ENCODE measurements around the gene AIDA. TPM values are rescaled to one million over a fixed set of nuclear protein-coding genes. Genes with fewer than 3 reads are reported as not detected.

Gene AIDA
- total RNA-seq, 2 donors from 2014 or later: 30.5 to 42.5 TPM

DNA sequence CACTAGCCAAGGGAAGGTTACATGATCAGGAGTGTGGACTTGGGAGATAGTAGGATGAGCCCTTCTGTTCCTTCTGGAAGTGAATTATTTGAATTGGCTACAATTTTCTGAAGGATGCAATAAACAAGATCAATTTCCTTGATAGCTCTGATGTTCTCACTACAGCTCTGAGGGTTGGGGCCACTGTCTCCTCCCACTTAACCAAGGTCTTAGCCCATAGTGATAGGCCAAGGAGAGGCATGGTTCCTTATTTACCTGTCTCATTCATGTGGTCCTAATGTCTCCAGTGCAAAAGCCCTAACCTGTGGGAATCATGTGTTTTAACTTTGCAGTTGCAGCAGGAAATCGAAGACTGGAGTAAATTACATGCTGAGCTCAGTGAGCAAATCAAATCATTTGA, 59.6 kb downstream of the AIDA start:
- peak overlapping the region; percentile 64 for H3K4me3 Mint-ChIP-seq
- peaks cover 52% of the 10 kb centered on the region for H3K36me3 Mint-ChIP-seq
- H3K27ac Mint-ChIP-seq: peak overlapping the region; percentile 34 to 64
- no peaks in the 10 kb centered on the region for H3K27me3 Mint-ChIP-seq
- no peak for ATAC-seq
- peaks cover 35 to 55% of the 10 kb centered on the region in 2 donors for H3K4me1 Mint-ChIP-seq (ENCODE audit: low read depth in 2 of 2)
- H3K9me3 Mint-ChIP-seq: no peaks in the 10 kb centered on the region
- no peak for DNase-seq (ENCODE audit: low spot score)

DNA sequence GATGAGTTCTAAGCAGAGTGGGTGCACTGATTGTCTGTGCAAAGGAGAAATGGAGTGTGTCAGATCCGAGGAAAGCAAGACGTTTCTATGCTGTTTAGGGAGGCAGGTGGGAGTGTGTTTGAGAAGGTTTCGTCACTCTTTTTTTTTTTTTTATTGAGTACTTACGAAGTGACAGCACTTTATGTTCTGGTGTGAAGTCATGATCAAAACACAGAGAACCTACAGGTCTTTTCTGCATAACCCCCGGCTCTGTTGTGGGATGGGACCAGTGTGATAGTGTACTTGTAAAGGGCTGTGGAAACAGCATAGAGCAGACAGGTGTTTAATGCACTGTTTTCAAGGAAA, 67.7 kb downstream of the AIDA start:
- H3K4me3 Mint-ChIP-seq: peak overlapping the region; percentile 86
- no peaks in the 10 kb centered on the region for H3K9me3 Mint-ChIP-seq
- peaks cover 13% of the 10 kb centered on the region in 2 donors for H3K4me1 Mint-ChIP-seq (ENCODE audit: low read depth in 2 of 2)
- peak overlapping the region; percentile 96 to 99 for H3K27ac Mint-ChIP-seq
- H3K36me3 Mint-ChIP-seq: no peaks in the 10 kb centered on the region
- peak; percentile 16 to 17 for ATAC-seq
- H3K27me3 Mint-ChIP-seq: no peaks in the 10 kb centered on the region
- DNase-seq (ENCODE audit: low spot score): no peak

DNA sequence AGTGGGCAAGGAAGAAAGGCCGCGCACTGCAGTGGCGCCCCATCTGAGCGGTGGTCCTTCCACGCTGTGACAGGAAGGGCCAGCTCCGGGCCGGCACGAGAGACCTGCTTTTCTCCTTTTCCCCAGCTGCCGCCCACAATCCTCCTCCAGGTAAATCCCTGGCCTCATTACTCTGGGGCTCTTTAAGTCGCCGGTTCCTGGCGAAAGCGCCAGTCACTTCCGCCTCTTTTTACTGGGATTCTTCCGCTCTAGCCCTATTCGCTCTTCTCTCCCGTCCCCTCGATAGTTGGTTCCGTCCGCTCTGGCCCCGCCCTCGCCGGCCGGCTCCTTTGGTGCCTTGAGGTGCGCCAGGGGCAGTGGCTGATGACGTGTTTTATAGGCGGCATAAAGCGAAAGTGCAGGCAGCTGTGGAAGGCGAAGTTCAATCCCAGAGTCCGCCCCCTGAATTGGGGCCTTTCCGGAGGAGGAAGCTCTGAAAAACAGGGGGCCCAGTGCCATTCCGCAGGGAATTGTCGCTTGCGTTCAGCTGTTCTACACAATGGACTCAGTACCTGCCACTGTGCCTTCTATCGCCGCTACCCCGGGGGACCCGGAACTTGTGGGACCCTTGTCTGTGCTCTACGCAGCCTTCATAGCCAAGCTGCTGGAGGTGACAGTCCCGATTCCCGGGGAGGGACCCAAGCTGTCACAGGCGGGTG, 68.2 kb downstream of the AIDA start:
- Mint-ChIP-seq H3K36me3 (peaks cover 3% of the 10 kb centered on the region), H3K27me3 (no peaks in the 10 kb centered on the region), H3K4me1 (ENCODE audit: low read depth in 2 of 2) (peaks cover 13% of the 10 kb centered on the region in 2 donors), H3K4me3 (peak overlapping the region; percentile 86), H3K9me3 (no peaks in the 10 kb centered on the region), H3K27ac (peak overlapping the region; percentile 96 to 99)
- peak; percentile 99 to 100 for ATAC-seq
- DNase-seq (ENCODE audit: low spot score): peak; percentile 99

- Mint-ChIP-seq H3K27me3 (no peaks in the 10 kb centered on the region), H3K9me3 (no peaks in the 10 kb centered on the region), H3K4me3 (peak overlapping the region; percentile 86), H3K4me1 (ENCODE audit: low read depth in 2 of 2) (peaks cover 13% of the 10 kb centered on the region in 2 donors), H3K27ac (peak overlapping the region; percentile 96 to 99), H3K36me3 (peaks cover 8% of the 10 kb centered on the region)
- DNase-seq (ENCODE audit: low spot score) (no peak), ATAC-seq (no peak)
Observed at GRCh38 chr1:222643606-222643937, 68.7 kb downstream of the AIDA start.

GRCh38 chr1:222642468-222642867, 69.8 kb downstream of the AIDA start:
- H3K27ac Mint-ChIP-seq: peak overlapping the region in 1 of 2 donors; percentile 99

DNA sequence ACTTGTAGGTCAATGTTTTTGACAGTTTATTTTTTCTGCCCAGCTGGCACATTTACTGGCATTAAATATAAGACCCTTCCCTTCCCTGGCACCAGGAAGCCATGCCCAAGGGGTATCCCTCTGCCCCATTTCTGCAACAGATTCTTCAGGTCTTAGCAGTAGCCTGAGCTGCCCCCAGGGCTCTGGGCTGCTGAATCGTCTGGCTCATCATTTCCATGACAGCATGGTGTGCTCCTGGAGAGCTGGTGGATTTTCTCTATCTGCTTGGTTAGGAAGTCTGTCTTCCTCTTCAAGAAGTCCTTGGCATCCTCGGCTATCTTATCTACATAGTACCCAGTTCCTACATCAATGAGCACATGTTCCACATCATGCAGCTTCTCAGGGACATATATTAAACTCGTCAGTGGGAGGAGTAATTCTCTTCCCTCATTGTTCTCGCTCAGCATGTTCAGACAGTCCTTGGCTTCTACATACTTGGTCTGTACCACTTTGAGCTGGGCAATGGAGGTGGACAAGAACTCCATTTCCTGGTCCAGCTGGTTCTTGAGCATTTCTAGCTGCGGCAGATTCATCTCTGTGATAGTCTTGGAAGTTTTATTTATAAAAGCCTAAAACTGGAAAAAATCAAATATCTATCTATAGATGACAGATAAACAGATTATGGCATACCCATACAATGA, 70.9 kb downstream of the AIDA start:
- Mint-ChIP-seq H3K36me3 (peaks cover 15% of the 10 kb centered on the region), H3K27me3 (no peaks in the 10 kb centered on the region), H3K27ac (no peak overlapping the region), H3K4me1 (ENCODE audit: low read depth in 2 of 2) (peaks cover 13% of the 10 kb centered on the region in 2 donors), H3K9me3 (no peaks in the 10 kb centered on the region), H3K4me3 (no peak overlapping the region)
- DNase-seq (ENCODE audit: low spot score): no peak
- ATAC-seq: no peak

More at GRCh38 chr1:222642468-222642867, 69.8 kb downstream of the AIDA start:
- H3K4me3 Mint-ChIP-seq: no peak overlapping the region
- H3K4me1 Mint-ChIP-seq (ENCODE audit: low read depth in 2 of 2): peaks cover 13% of the 10 kb centered on the region in 2 donors
- ATAC-seq (no peak), DNase-seq (ENCODE audit: low spot score) (no peak)
- peaks cover 9% of the 10 kb centered on the region for H3K36me3 Mint-ChIP-seq
- no peaks in the 10 kb centered on the region for H3K27me3 Mint-ChIP-seq
- H3K9me3 Mint-ChIP-seq: no peaks in the 10 kb centered on the region

DNA sequence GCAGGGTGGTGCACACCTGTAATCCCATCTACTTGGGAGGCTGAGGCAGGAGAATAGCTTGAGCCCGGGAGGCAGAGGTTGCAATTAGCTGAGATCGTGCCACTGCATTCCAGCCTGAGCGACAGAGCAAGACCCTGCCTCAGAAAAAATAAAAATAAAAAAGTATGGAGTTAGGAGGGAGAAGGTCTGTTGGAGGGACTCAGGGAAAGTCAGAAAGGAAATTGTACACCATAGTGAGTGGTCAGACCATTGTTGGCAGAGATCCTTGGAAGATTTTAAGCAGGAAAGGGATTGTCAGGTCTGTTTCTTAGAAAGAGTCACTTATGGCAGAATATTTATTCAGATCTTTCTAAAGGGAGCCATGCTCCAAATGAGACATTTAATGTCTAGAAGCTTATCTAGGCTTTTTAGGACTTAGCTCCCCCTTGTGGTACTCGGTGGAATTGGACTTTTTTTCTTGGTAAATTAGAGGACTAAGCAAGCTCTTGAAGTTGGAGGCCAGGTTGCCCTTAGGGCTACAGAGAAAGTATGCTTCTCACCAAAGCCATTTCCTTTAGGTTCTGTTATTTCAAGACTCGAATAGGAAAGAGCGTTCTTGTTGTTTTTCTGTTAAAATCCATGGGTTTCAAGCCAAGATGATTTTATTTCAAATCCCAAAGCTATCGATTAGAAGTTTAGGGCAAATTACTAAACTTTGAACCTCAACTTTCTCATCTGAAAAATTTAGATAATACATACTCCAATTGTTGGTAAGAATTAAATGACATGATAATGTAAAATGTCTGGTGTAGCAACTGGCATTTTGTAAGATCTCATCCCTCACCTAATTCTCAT, 77.9 kb downstream of the AIDA start:
- peaks cover 5 to 7% of the 10 kb centered on the region in 2 donors for H3K4me1 Mint-ChIP-seq (ENCODE audit: low read depth in 2 of 2)
- H3K9me3 Mint-ChIP-seq: no peaks in the 10 kb centered on the region
- DNase-seq (ENCODE audit: low spot score) (peak; percentile 75), ATAC-seq (peak; percentile 53 to 70)
- no peaks in the 10 kb centered on the region for H3K27me3 Mint-ChIP-seq
- peak overlapping the region in 1 of 2 donors; percentile 48 for H3K27ac Mint-ChIP-seq
- peaks cover 22% of the 10 kb centered on the region for H3K36me3 Mint-ChIP-seq
- no peak overlapping the region for H3K4me3 Mint-ChIP-seq

GRCh38 chr1:222632749-222633148, 79.5 kb downstream of the AIDA start:
- ATAC-seq: no peak
- H3K27me3 Mint-ChIP-seq: no peaks in the 10 kb centered on the region
- H3K36me3 Mint-ChIP-seq: peaks cover 27% of the 10 kb centered on the region
- H3K4me3 Mint-ChIP-seq: no peak overlapping the region
- no peak overlapping the region for H3K27ac Mint-ChIP-seq
- H3K4me1 Mint-ChIP-seq (ENCODE audit: low read depth in 2 of 2): peaks cover 5 to 7% of the 10 kb centered on the region in 2 donors
- DNase-seq (ENCODE audit: low spot score): no peak
- no peaks in the 10 kb centered on the region for H3K9me3 Mint-ChIP-seq

DNA sequence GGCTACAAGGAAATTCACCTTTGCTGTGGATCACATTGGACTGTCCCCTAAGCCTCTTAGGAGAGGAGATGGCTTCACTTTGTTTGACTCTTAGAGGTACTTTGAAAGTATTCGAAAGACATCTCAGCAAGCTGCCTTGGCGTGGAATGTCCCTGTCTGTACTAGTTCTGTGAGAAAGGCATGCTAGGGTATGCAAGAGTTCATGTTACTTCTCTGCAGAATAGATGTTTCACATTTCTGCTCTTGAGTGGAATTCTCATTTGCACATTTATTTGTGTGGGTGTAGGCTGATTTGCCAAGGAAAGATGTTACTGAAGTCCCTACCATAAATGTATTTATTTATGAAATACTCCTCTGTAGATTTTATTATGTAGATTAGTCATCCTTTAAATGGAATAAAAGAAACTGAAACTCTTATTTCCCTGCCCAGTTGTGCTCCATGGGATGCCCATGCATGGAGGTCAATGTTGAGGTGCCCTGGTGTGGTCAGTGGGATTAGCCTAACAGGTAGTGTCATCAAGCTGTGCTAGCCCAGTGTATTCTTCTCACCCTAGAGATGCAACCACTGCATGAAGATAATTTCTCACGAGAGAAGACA, 80.6 kb downstream of the AIDA start:
- Mint-ChIP-seq H3K27ac (no peak overlapping the region), H3K27me3 (no peaks in the 10 kb centered on the region), H3K36me3 (peaks cover 28% of the 10 kb centered on the region), H3K4me3 (no peak overlapping the region), H3K4me1 (ENCODE audit: low read depth in 2 of 2) (peaks cover 5 to 7% of the 10 kb centered on the region in 2 donors), H3K9me3 (no peaks in the 10 kb centered on the region)
- DNase-seq (ENCODE audit: low spot score) (no peak), ATAC-seq (no peak)

DNA sequence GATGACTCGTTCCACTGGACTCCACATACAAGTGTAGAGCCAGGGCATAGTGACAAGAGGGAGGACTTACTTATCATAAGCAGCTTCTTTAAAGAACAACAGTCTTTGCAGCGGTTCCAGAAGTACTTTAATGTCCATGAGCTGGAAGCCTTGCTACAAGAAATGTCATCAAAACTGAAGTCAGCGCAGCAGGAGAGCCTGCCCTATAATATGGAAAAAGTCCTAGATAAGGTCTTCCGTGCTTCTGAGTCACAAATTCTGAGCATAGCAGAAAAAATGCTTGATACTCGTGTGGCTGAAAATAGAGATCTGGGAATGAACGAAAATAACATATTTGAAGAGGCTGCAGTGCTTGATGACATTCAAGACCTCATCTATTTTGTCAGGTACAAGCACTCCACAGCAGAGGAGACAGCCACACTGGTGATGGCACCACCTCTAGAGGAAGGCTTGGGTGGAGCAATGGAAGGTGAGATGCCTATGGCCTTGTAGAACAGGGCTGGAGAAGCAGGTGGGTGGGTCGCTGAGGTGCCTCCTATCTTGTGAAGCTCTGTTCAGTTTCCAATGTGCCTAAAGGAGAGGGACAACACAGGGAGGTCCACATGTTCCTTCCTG, 82.3 kb downstream of the AIDA start:
- H3K36me3 Mint-ChIP-seq: peaks cover 32% of the 10 kb centered on the region
- peaks cover 5 to 7% of the 10 kb centered on the region in 2 donors for H3K4me1 Mint-ChIP-seq (ENCODE audit: low read depth in 2 of 2)
- no peak overlapping the region for H3K4me3 Mint-ChIP-seq
- no peaks in the 10 kb centered on the region for H3K27me3 Mint-ChIP-seq
- H3K9me3 Mint-ChIP-seq: no peaks in the 10 kb centered on the region
- DNase-seq (ENCODE audit: low spot score): no peak
- no peak overlapping the region for H3K27ac Mint-ChIP-seq
- no peak for ATAC-seq

DNA sequence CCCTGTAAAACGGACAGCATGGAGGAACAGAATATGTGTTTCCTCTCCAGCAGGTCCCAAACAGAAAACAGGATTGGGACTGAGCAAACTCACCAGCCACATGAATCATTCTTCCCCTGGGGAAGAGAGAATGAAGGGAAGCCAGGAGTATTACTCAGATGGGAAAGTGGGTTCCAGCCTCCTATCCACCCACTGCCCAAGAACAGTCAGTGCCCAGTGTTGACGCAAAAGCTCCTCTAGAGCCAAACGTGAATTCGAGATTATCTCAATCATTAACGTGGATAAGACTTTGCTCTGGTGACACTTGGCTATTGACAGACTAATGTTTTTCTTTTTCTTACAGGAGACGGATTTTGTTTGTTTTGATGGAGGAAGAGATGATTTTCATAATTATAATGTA, 85.1 kb downstream of the AIDA start:
- peaks cover 40% of the 10 kb centered on the region for H3K36me3 Mint-ChIP-seq
- ATAC-seq: no peak
- H3K4me1 Mint-ChIP-seq (ENCODE audit: low read depth in 2 of 2): no peaks in the 10 kb centered on the region
- no peak overlapping the region for H3K27ac Mint-ChIP-seq
- no peak for DNase-seq (ENCODE audit: low spot score)
- no peak overlapping the region for H3K4me3 Mint-ChIP-seq
- no peaks in the 10 kb centered on the region for H3K9me3 Mint-ChIP-seq
- no peaks in the 10 kb centered on the region for H3K27me3 Mint-ChIP-seq

DNA sequence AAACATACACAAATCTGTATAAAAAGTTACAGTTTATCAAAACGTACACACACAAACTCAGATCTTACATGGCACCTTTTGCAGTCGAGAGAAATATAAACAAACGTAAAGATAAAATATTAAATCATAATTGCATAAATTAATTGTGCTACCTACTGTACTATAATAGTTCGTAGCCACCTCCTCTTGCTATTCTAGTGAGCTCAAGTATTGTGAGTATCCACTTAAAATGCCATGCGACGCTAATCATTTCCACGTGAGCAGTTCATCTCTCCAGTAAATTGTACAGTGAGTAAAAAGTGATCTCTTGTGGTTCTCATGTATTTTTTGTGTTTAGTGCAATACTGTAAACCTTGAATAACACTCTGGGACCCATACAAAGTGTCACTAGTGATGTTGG, 88.1 kb downstream of the AIDA start:
- H3K27ac Mint-ChIP-seq: no peak overlapping the region
- H3K4me1 Mint-ChIP-seq (ENCODE audit: low read depth in 2 of 2): peaks cover 10 to 20% of the 10 kb centered on the region in 2 donors
- ATAC-seq (no peak), DNase-seq (ENCODE audit: low spot score) (no peak)
- no peaks in the 10 kb centered on the region for H3K27me3 Mint-ChIP-seq
- no peaks in the 10 kb centered on the region for H3K9me3 Mint-ChIP-seq
- H3K36me3 Mint-ChIP-seq: peaks cover 39% of the 10 kb centered on the region
- H3K4me3 Mint-ChIP-seq: no peak overlapping the region

GRCh38 chr1:222623458-222623857, 88.8 kb downstream of the AIDA start:
- H3K4me1 Mint-ChIP-seq (ENCODE audit: low read depth in 2 of 2): peaks cover 10 to 26% of the 10 kb centered on the region in 2 donors
- H3K27ac Mint-ChIP-seq: no peak overlapping the region
- H3K36me3 Mint-ChIP-seq: peaks cover 33% of the 10 kb centered on the region
- H3K4me3 Mint-ChIP-seq: no peak overlapping the region
- no peak for DNase-seq (ENCODE audit: low spot score)
- no peaks in the 10 kb centered on the region for H3K9me3 Mint-ChIP-seq
- H3K27me3 Mint-ChIP-seq: no peaks in the 10 kb centered on the region
- no peak for ATAC-seq

Measured in natural killer cell treated with Interleukin-12 subunit alpha and Interleukin-12 subunit beta and Interleukin-15 and Interleukin-18, amount 100 ng/mL, for 72 hours (primary cell).